GM12878 (cell line): ENCODE results near the gene CLN6. TPM values are rescaled to one million over a fixed set of nuclear protein-coding genes. Genes with fewer than 3 reads are reported as not detected.

Experiments used
- ATAC-seq: fragments of 200-7000 bp; cut with Tn5 transposase; 3 replicates; pipeline ENCODE4 v1.9.1; 2020; ENCODE audit warnings: mild to moderate bottlenecking, moderate library complexity
- BruUV-seq: library from RNA; stranded (reverse); fragments of 400-500 nt; replicated peaks from 2 replicates; lab custom pipeline; 2021; lab: Mats Ljungman, UMichigan
- CTCF ChIA-PET: fragments of 300-600 bp; sonication (Branson Sonifier 250); formaldehyde crosslinking; extraction: SDS; loops from one replicate; lab custom pipeline; 2021; ENCODE audit warnings: inconsistent platforms; lab: Yijun Ruan, JAX
- POLR2A ChIA-PET: fragments of 350-600 bp; formaldehyde crosslinking; extraction: SDS; loops from one replicate; lab custom pipeline; 2021; ENCODE audit warnings: inconsistent platforms; lab: Charles Lee
- RAD21 ChIA-PET: fragments of 300-600 bp; sonication (Branson Sonifier 250); formaldehyde crosslinking; loops from one replicate; lab custom pipeline; 2023; ENCODE audit warnings: antibody characterized with exemption; ENCODE audit not compliant: unreplicated experiment; lab: Charles Lee
- SMC1A ChIA-PET: fragments of 300-600 bp; sonication (Branson Sonifier 250); formaldehyde crosslinking; loops from one replicate; lab custom pipeline; 2023; ENCODE audit not compliant: unreplicated experiment, uncharacterized antibody; lab: Charles Lee
- DNase-seq: peaks from one replicate; pipeline ENCODE4 v3.0.0-alpha.2; 2011; ENCODE audit warnings: low read depth, low spot score
- FAIRE-seq: peaks from 3 replicates; lab custom pipeline; 2011; peaks lifted over from hg19 to GRCh38; lab: Jason Lieb, UNC
- H2AFZ ChIP-seq: 2 replicates; pipeline ENCODE4 v1.6.0; 2011; ENCODE audit warnings: low read depth, low read length, control low read depth; ENCODE audit not compliant: control insufficient read depth
- H3K27ac ChIP-seq: 2 replicates; pipeline ENCODE4 v1.5.1; 2011; ENCODE audit warnings: control low read depth; ENCODE audit not compliant: control insufficient read depth, insufficient read depth
- H3K27me3 ChIP-seq, 2 experiments: replicated peaks in 1 of 2; 2 replicates each; pipeline versions ENCODE4 v1.6.0 to v1.6.1; 2011; ENCODE audit warnings: low read length in 1 of 2; ENCODE audit not compliant: control insufficient read depth in 2 of 2, insufficient read depth in 2 of 2
- H3K36me3 ChIP-seq, 2 experiments: 2 replicates each; pipeline ENCODE4 v1.5.1; 2011; ENCODE audit warnings: low read length in 1 of 2; ENCODE audit not compliant: control insufficient read depth in 2 of 2, insufficient read depth in 2 of 2
- H3K4me1 ChIP-seq: 2 replicates; pipeline ENCODE4 v1.6.1; 2011; ENCODE audit warnings: mild to moderate bottlenecking, low read length, moderate library complexity, mixed read lengths; ENCODE audit not compliant: control insufficient read depth, insufficient read depth
- H3K4me2 ChIP-seq: 2 replicates; pipeline ENCODE4 v1.6.0; 2011; ENCODE audit warnings: control low read depth; ENCODE audit not compliant: control insufficient read depth, insufficient read depth
- H3K4me3 ChIP-seq: fragments of 200-600 bp; sonication (generic); 2 replicates; pipeline ENCODE4 v1.5.1; 2016
- H3K79me2 ChIP-seq: 2 replicates; pipeline ENCODE4 v1.6.0; 2011; ENCODE audit warnings: low read length; ENCODE audit not compliant: control insufficient read depth, insufficient read depth
- H3K9ac ChIP-seq: 2 replicates; pipeline ENCODE4 v1.8.0; 2011; ENCODE audit warnings: low read length, control low read depth, mixed read lengths; ENCODE audit not compliant: control insufficient read depth, insufficient read depth
- H3K9me3 ChIP-seq: replicated peaks from 3 replicates; pipeline ENCODE4 v1.5.1; 2011; ENCODE audit warnings: mild to moderate bottlenecking, low read length; ENCODE audit not compliant: control insufficient read depth, insufficient read depth
- H4K20me1 ChIP-seq: 2 replicates; pipeline ENCODE4 v1.6.0; 2011; ENCODE audit not compliant: control insufficient read depth, insufficient read depth
- CREB1 ChIP-seq: IDR thresholded peaks from 2 replicates; pipeline ENCODE4 v1.6.1; 2012; ENCODE audit warnings: low read depth, mild to moderate bottlenecking, inconsistent platforms
- FOS ChIP-seq: IDR thresholded peaks from 3 replicates; pipeline ENCODE4 v1.6.1; 2011; ENCODE audit warnings: borderline replicate concordance; ENCODE audit not compliant: insufficient read length; ENCODE audit errors: extremely low read depth
- MEF2B ChIP-seq: fragments of 450-650 bp; IDR thresholded peaks from 2 replicates; pipeline ENCODE4 v1.6.1; 2018; ENCODE audit warnings: mild to moderate bottlenecking, moderate library complexity; ENCODE audit not compliant: partially characterized antibody, poor library complexity, severe bottlenecking
- NR2C2 ChIP-seq: IDR thresholded peaks from 2 replicates; pipeline ENCODE4 v1.6.1; 2011; ENCODE audit warnings: borderline replicate concordance, low read depth; ENCODE audit not compliant: control insufficient read depth, insufficient read length
- SRF ChIP-seq, 2 experiments: IDR thresholded peaks; 2 replicates each; pipeline ENCODE4 v1.6.1; 2011; ENCODE audit warnings: low read depth in 2 of 2, low read length in 2 of 2, mild to moderate bottlenecking in 1 of 2, moderate library complexity in 1 of 2
- SUPT20H ChIP-seq: IDR thresholded peaks from 2 replicates; pipeline ENCODE4 v1.6.1; 2011; ENCODE audit warnings: low read depth, mild to moderate bottlenecking, low read length, moderate library complexity, borderline replicate concordance; ENCODE audit not compliant: control insufficient read depth
- WGBS: methylation state at CpG from one replicate; pipeline ENCODE4 v1.1.6; 2016; ENCODE audit warnings: low lambda C conversion rate; ENCODE audit not compliant: insufficient replicate concordance, insufficient coverage; ENCODE audit errors: missing lambda C conversion rate; 5-methylcytosine and 5-hydroxymethylcytosine counted together
- in situ Hi-C: fragments of 300-500 bp; cut with MboI; formaldehyde crosslinking; loops from 9 replicates; pipeline ENCODE4 v1.14.3; 2018; ENCODE audit warnings: mixed read lengths
- intact Hi-C: fragments of 100-400 bp; cut with micrococcal nuclease; formaldehyde crosslinking; loops from one replicate; pipeline ENCODE4 v1.14.2; 2022; ENCODE audit not compliant: unreplicated experiment
- polyA plus RNA-seq, 11 experiments: library from polyadenylated mRNA; depleted of rRNA in 4 of 11; unstranded in 6 of 11; stranded (reverse) in 5 of 11; fragments of >200 nt; fragmentation: Nextera tagmentation in 4 of 11; fragmentation: Illumina TruSeq in 1 of 11; extraction: Ambion mirVana in 4 of 11; extraction: Trizol in 1 of 11; gene quantifications; 1 replicate in 1 of 11; 2 replicates in 10 of 11; pipeline versions ENCODE4 v1.2.1 to v1.2.3, GENCODE V29; 2011 to 2016; ENCODE audit warnings: inconsistent platforms in 2 of 11, missing spikeins in 2 of 11, low read depth in 1 of 11
- total RNA-seq, 4 experiments: library from RNA; depleted of rRNA in 3 of 4; stranded (reverse); fragments of >200 nt in 3 of 4; fragmentation: Illumina TruSeq in 1 of 4; extraction: Trizol in 1 of 4; gene quantifications; 2 replicates each; pipeline versions ENCODE4 v1.2.1 to v1.2.3, GENCODE V29; 2013 to 2021
- TF ChIP-seq, protein P1 (sequence below): fragments of 450-650 bp; IDR thresholded peaks from 2 replicates; pipeline ENCODE4 v1.6.1; 2016; ENCODE audit warnings: mild to moderate bottlenecking, moderate library complexity, borderline replicate concordance

The CLN6 gene
- total and polyA plus RNA-seq, 10 of the 15 experiments (the other 5 are each of a cell fraction or from before 2014, with no cell fraction given): 0.74 to 69.0 (median 30.3) TPM

DNA sequence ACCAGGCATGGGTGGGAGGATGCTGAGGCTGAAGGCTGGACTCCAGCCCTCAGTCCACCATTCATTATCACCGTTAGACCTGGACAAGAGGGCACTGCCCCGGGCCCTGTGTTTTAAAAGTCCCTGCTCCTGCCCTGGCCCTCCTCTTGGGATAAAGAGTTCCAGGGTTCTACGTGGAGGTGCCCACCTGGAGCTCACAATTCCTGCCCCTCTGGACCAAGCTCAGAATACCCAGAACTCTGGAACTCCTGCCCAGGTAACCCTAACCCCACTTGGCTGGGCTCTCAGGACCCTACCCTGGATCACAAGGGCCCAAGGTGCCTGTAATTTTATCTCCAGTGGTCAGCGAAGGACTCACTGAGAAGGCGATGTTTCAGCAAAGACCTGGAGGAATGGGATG lies 25.6 kb downstream of the CLN6 start:
- Histone ChIP-seq H3K79me2 (no peaks in the 10 kb centered on the region; the same call in none of the 2 replicates), H4K20me1 (no peaks in the 10 kb centered on the region), H3K4me1 (peaks cover 2% of the 10 kb centered on the region), H3K36me3 (peaks cover 8 to 10% of the 10 kb centered on the region in 2 experiments; a peak in 3 of 4 replicates), H2AFZ (no peak overlapping the region), H3K27me3 (no peaks in the 10 kb centered on the region), H3K4me3 (no peak overlapping the region), H3K9ac (no peak overlapping the region), H3K4me2 (no peak overlapping the region), H3K27ac (no peak overlapping the region), H3K9me3 (no peaks in the 10 kb centered on the region)
- in situ Hi-C loops (no loop called here), intact Hi-C loops (no loop called here)
- 98% methylated on average over 5 of the region's 5 CpGs for WGBS
- SMC1A ChIA-PET: no interaction called here
- TF ChIP-seq FOS (no peak), NR2C2 (no peak), CREB1 (no peak), SRF (IDR thresholded peaks at IDR 0.05; ENCODE audit: low read depth in 2 of 2, low read length in 2 of 2) (no peak), MEF2B (no peak), SUPT20H (no peak)
- TF ChIP-seq, protein P1, sequence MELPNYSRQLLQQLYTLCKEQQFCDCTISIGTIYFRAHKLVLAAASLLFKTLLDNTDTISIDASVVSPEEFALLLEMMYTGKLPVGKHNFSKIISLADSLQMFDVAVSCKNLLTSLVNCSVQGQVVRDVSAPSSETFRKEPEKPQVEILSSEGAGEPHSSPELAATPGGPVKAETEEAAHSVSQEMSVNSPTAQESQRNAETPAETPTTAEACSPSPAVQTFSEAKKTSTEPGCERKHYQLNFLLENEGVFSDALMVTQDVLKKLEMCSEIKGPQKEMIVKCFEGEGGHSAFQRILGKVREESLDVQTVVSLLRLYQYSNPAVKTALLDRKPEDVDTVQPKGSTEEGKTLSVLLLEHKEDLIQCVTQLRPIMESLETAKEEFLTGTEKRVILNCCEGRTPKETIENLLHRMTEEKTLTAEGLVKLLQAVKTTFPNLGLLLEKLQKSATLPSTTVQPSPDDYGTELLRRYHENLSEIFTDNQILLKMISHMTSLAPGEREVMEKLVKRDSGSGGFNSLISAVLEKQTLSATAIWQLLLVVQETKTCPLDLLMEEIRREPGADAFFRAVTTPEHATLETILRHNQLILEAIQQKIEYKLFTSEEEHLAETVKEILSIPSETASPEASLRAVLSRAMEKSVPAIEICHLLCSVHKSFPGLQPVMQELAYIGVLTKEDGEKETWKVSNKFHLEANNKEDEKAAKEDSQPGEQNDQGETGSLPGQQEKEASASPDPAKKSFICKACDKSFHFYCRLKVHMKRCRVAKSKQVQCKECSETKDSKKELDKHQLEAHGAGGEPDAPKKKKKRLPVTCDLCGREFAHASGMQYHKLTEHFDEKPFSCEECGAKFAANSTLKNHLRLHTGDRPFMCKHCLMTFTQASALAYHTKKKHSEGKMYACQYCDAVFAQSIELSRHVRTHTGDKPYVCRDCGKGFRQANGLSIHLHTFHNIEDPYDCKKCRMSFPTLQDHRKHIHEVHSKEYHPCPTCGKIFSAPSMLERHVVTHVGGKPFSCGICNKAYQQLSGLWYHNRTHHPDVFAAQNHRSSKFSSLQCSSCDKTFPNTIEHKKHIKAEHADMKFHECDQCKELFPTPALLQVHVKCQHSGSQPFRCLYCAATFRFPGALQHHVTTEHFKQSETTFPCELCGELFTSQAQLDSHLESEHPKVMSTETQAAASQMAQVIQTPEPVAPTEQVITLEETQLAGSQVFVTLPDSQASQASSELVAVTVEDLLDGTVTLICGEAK: no peak
- FAIRE-seq: no peak
- POLR2A ChIA-PET: interaction anchor here (0.6 kb wide), 1 partner anchor 300 kb away, joined by 3 read pairs; no protein-coding TSS in a partner anchor
- ATAC-seq: no peak
- no TSS peak for BruUV-seq
- RAD21 ChIA-PET: no interaction called here
- CTCF ChIA-PET: no interaction called here
- no peak for DNase-seq
